Body of pancreas (tissue), 4 donors: ENCODE data around the gene GP1BB. TPM values are rescaled to one million over a fixed set of nuclear protein-coding genes. Genes with fewer than 3 reads are reported as not detected.

Experiments
- ATAC-seq: fragments of 150-250 bp; one replicate; pipeline ENCODE4 v1.9.1; 2016
- DNase-seq, 4 donors: peaks; one replicate each; pipeline ENCODE4 v3.0.0-alpha.2; 2019
- H3K27ac ChIP-seq, 4 donors: fragments of 200-600 bp; sonication (generic); 1 replicate in 3 of 4; 2 replicates in 1 of 4; pipeline versions ENCODE4 v1.5.1 to v1.6.1; 2016 to 2019; ENCODE audit warnings: mild to moderate bottlenecking in 1 of 4, mixed read lengths in 1 of 4, moderate library complexity in 1 of 4
- H3K27me3 ChIP-seq, 2 donors: fragments of 200-600 bp; sonication (generic); one replicate each; pipeline ENCODE4 v1.6.0; 2016; ENCODE audit warnings: mild to moderate bottlenecking in 1 of 2
- H3K36me3 ChIP-seq, 2 donors: fragments of 200-600 bp; sonication (generic); replicated peaks in 1 of 2; 2 replicates each; pipeline ENCODE4 v1.5.1; 2016; ENCODE audit warnings: low read depth in 2 of 2; ENCODE audit not compliant: insufficient read depth in 1 of 2
- H3K4me1 ChIP-seq: fragments of 200-600 bp; sonication (generic); one replicate; pipeline ENCODE4 v1.6.0; 2016
- H3K4me3 ChIP-seq, 2 donors: fragments of 200-600 bp; sonication (generic); 1 replicate in 1 of 2; 2 replicates in 1 of 2; pipeline ENCODE4 v1.5.1; 2016 to 2019
- H3K9me3 ChIP-seq, 3 donors: fragments of 200-600 bp; sonication (generic); 1 replicate in 2 of 3; 2 replicates in 1 of 3; pipeline ENCODE4 v1.5.1; 2016
- POLR2A ChIP-seq, 3 donors: fragments of 450-650 bp; IDR thresholded peaks; one replicate each; pipeline ENCODE4 v1.6.1; 2016; ENCODE audit warnings: antibody characterized with exemption in 3 of 3, mild to moderate bottlenecking in 2 of 3
- WGBS, 2 donors: methylation state at CpG; one replicate each; pipeline ENCODE4 v1.1.5; 2017; 5-methylcytosine and 5-hydroxymethylcytosine counted together
- intact Hi-C: fragments of 100-400 bp; cut with DNase I; formaldehyde crosslinking; loops from one replicate; pipeline ENCODE4 v1.15.1; 2023
- total RNA-seq, 2 donors: library from RNA; depleted of rRNA; stranded (reverse); fragments of >200 nt; gene quantifications; one replicate each; pipeline ENCODE4 v1.1.0, GENCODE V29; 2016
- TF ChIP-seq, protein P1 (sequence below), 7 experiments: fragments of 450-650 bp in 4 of 7; fragments of 200-600 bp in 3 of 7; sonication (generic) in 3 of 7; IDR thresholded peaks; one replicate each; pipeline ENCODE4 v1.5.1; 2016 to 2019; ENCODE audit warnings: antibody characterized with exemption in 7 of 7

The GP1BB gene
- total RNA-seq, 2 donors from 2014 or later: 6.2 to 29.7 TPM

DNA sequence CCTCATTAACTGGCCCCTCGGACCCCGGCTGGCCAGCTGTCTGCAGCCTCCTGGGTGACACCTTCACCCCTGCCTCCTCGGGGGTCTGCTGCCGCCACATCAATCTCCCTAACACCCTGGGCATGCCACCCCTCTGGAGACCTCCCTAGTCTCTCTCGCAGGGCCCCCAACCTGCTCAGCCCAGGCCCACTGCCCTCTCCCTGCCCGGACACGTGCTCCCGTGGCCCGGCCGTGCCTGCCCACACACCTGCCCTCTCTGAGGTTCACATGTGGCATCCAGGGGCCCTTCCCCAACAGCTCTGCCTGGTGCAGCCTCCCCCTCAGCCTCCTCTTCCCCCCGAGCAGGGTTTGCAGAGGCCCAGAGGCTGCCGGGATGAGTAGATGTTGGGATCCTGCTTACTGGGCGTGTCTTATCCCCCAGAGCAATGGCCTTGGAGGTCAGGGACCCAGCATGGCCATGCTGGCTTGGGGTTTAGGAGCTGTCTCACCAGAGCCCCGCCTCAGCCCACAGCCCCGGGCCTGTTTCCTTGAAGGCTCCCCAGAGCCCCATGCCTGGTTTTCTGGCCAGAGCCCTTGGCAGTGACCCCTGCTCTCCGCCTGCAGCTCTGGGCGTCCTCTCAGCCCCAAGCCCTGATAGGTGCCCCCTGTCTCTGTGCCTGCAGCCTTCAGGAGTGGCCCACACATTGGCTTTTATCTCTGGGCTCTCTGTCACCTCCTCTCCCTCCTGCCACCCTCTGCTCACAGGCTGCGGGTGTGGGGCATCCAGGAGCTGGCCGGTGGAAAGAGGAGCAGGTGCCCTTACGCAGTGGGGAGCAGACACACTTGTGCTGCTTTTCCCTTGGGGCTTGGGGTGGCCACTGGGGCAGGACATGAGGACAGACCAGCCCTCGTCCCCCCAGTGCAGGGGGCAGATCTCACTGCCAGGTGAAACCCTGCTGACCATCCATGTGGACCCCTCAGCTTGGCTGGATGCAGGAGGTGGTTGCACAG is 34.7 kb upstream of the GP1BB start:
- DNase-seq (no peak), ATAC-seq (no peak)
- intact Hi-C loops: no loop called here
- H3K4me3 ChIP-seq: no peak overlapping the region
- H3K4me1 ChIP-seq: no peaks in the 10 kb centered on the region
- TF ChIP-seq, protein P1, sequence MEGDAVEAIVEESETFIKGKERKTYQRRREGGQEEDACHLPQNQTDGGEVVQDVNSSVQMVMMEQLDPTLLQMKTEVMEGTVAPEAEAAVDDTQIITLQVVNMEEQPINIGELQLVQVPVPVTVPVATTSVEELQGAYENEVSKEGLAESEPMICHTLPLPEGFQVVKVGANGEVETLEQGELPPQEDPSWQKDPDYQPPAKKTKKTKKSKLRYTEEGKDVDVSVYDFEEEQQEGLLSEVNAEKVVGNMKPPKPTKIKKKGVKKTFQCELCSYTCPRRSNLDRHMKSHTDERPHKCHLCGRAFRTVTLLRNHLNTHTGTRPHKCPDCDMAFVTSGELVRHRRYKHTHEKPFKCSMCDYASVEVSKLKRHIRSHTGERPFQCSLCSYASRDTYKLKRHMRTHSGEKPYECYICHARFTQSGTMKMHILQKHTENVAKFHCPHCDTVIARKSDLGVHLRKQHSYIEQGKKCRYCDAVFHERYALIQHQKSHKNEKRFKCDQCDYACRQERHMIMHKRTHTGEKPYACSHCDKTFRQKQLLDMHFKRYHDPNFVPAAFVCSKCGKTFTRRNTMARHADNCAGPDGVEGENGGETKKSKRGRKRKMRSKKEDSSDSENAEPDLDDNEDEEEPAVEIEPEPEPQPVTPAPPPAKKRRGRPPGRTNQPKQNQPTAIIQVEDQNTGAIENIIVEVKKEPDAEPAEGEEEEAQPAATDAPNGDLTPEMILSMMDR (IDR thresholded peaks at IDR 0.05): no peak
- TF ChIP-seq POLR2A (IDR thresholded peaks at IDR 0.05): no peak
- H3K9me3 ChIP-seq: no peaks in the 10 kb centered on the region
- WGBS, 2 donors: 60 to 71% methylated on average over 18 to 20 of the region's 21 CpGs
- H3K36me3 ChIP-seq: no peaks in the 10 kb centered on the region
- H3K27me3 ChIP-seq: no peaks in the 10 kb centered on the region
- no peak overlapping the region for H3K27ac ChIP-seq

DNA sequence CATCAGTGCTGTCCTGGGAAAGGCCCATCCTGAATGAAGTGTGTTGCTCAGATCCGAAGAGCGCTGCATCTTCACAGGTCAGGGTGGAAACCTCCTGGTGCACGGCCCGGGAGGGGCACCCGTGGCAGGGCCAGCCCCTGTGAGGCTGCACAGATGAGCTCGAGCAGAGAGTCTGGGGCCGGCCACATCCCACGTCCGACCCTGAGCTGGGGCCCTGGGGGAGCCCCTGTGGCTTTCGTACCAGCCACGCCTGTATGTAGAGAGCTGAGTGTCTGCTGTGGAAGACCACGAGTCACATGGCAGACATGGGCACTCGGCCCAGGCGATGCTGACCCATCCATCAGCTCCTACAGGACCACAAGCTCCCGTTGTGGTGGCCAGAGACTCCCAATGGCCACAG is 33.9 kb upstream of the GP1BB start:
- no peak for ATAC-seq

GRCh38 chr22:19691007-19691720 is 32.2 kb upstream of the GP1BB start:
- intact Hi-C loops: no loop called here
- no peaks in the 10 kb centered on the region for H3K36me3 ChIP-seq
- no peak for ATAC-seq
- WGBS, 2 donors: 46 to 53% methylated on average over 9 of the region's 9 CpGs
- no peak overlapping the region for H3K27ac ChIP-seq
- no peaks in the 10 kb centered on the region for H3K27me3 ChIP-seq
- no peaks in the 10 kb centered on the region for H3K9me3 ChIP-seq
- H3K4me1 ChIP-seq: no peaks in the 10 kb centered on the region
- DNase-seq: no peak
- no peak overlapping the region for H3K4me3 ChIP-seq
- TF ChIP-seq, protein P1 (IDR thresholded peaks at IDR 0.05): no peak
- no peak for TF ChIP-seq POLR2A (IDR thresholded peaks at IDR 0.05)

More for the DNA sequence above, 33.9 kb upstream of the GP1BB start:
- no peaks in the 10 kb centered on the region for H3K9me3 ChIP-seq
- no peak for DNase-seq
- H3K4me1 ChIP-seq: no peaks in the 10 kb centered on the region
- WGBS, 2 donors: 55 to 59% methylated on average over 4 to 15 of the region's 15 CpGs
- TF ChIP-seq, protein P1 (IDR thresholded peaks at IDR 0.05): no peak
- H3K27ac ChIP-seq: no peak overlapping the region
- no peaks in the 10 kb centered on the region for H3K27me3 ChIP-seq
- no peak overlapping the region for H3K4me3 ChIP-seq
- intact Hi-C loops: no loop called here
- no peaks in the 10 kb centered on the region for H3K36me3 ChIP-seq

DNA sequence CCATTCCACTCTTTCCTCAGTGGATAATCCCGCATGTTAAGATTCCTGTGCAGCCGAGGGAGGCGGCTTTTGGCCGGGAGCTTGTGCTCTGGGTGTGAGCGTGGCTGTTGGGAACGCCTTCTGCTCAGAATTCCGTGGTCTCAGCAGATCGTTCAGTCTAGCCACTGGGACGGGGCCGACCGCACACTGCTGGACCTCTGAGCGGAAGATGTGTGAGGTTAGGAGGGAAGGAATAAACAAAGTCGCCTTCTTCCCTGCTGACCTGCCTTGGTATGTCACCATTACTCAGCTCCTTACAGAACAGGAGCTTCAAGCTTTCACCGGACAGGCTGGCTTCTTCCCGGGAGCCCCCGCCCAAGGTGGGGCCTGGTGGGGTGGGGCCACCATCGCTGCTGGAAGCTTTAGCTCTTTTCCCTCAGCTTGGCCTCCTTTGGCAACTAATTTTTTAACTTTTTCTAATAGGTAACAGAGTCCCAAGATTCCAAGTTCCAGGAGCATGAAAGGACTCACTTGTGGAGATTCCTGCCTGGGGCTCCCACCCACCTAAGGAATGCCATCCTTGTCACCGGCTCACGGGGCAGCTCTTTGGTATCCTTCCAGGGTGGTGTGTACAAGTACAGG is 31.5 kb upstream of the GP1BB start:
- TF ChIP-seq POLR2A (IDR thresholded peaks at IDR 0.05): no peak
- TF ChIP-seq, protein P1 (IDR thresholded peaks at IDR 0.05): no peak
- H3K27me3 ChIP-seq: no peaks in the 10 kb centered on the region
- no peaks in the 10 kb centered on the region for H3K9me3 ChIP-seq
- H3K4me3 ChIP-seq: no peak overlapping the region
- H3K4me1 ChIP-seq: no peaks in the 10 kb centered on the region
- H3K27ac ChIP-seq: no peak overlapping the region
- no peaks in the 10 kb centered on the region for H3K36me3 ChIP-seq
- WGBS, 2 donors: 29 to 39% methylated on average over 19 of the region's 19 CpGs
- DNase-seq: no peak
- peak; percentile 15 for ATAC-seq
- intact Hi-C loops: no loop called here
